Adrenal gland (tissue), 5 donors: ENCODE results near the gene OSER1.

Source experiments
- CTCF ChIP-seq, 6 experiments: fragments of 450-650 bp in 4 of 6; fragments of 200-600 bp in 2 of 6; sonication (generic) in 1 of 6; IDR thresholded peaks; 1 replicate in 5 of 6; 2 replicates in 1 of 6; pipeline versions ENCODE4 v1.5.1 to v1.8.0; 2016 to 2021; ENCODE audit warnings: antibody characterized with exemption in 6 of 6, mild to moderate bottlenecking in 2 of 6, moderate library complexity in 1 of 6
- POLR2A ChIP-seq, 2 donors: fragments of 450-650 bp; IDR thresholded peaks; one replicate each; pipeline ENCODE4 v1.6.1; 2017; ENCODE audit warnings: antibody characterized with exemption in 2 of 2, mild to moderate bottlenecking in 2 of 2, moderate library complexity in 1 of 2
- donor health status: DM: no; HTN: no; CAD: no.

GRCh38 chr20:44182135-44182765, 28.3 kb downstream of the OSER1 start:
- TF ChIP-seq CTCF (IDR thresholded peaks at IDR 0.05) (no peak), POLR2A (IDR thresholded peaks at IDR 0.05) (no peak)
